Activated CD8-positive, alpha-beta memory T cell treated with anti-CD3 and anti-CD28 coated beads, Interleukin-2, amount 50 U/mL, for 24 hours (primary cell): ENCODE measurements around the gene PIGS.
A peak's percentile ranks its signal among the peaks of the same experiment; 100 is the strongest.
"Not testable (repeated sequence)": the region's sequence is repeated elsewhere in the genome, so short reads cannot be mapped to it uniquely, and the experiment has no call there.

Experiments
- DNase-seq: peaks from one replicate; pipeline ENCODE4 v3.0.0-alpha.2; 2020; ENCODE audit errors: extremely low read depth

Gene PIGS

GRCh38 chr17:28578246-28579195, 7.2 kb upstream of the PIGS start:
- DNase-seq = no peak

GRCh38 chr17:28577466-28577824, 6.1 kb upstream of the PIGS start:
- DNase-seq = no peak

DNA sequence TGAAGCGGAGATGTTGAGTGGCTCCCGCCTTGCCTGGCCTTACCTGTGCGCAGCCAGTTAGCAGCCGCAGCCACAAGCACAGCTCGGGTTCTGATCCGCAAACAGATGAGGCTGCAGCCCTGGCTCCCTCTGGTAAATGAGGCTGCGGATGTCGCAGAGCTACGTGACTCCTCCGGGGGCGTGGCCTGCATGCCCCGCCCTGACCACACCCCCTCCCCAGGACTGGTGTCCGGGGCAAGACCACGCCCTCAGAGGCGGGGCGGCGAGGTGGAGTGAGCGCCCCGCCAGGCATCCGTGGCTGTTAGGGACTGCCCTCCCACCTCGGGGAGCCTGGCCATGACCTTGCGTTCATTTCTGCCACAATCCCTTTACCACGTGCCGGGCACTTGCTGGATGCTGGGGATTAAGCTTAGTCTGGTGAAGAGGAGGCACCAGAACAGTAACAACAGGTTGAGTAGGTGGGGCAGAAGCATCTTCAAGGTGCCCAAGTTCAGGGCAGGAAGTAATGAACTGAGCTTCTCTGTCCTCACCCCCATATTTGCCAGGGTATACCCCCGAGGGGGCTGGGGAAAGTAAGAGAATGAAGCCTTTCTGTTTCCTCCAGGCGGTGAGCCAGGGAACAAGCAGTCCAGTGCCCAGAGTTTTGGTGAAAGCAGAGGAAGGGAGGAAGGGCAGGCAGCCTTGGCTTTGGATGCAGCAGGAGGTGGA, 5.6 kb upstream of the PIGS start, which contains the start of gene ALDOC:
TSS of gene ALDOC (minus strand) at position 138 of the 708 bp plus-strand sequence. CDS start 1,363 bp downstream, outside the sequence.
- peak; percentile 85 for DNase-seq

GRCh38 chr17:28576016-28576415, 4.7 kb upstream of the PIGS start:
- DNase-seq = not testable (repeated sequence)

DNA sequence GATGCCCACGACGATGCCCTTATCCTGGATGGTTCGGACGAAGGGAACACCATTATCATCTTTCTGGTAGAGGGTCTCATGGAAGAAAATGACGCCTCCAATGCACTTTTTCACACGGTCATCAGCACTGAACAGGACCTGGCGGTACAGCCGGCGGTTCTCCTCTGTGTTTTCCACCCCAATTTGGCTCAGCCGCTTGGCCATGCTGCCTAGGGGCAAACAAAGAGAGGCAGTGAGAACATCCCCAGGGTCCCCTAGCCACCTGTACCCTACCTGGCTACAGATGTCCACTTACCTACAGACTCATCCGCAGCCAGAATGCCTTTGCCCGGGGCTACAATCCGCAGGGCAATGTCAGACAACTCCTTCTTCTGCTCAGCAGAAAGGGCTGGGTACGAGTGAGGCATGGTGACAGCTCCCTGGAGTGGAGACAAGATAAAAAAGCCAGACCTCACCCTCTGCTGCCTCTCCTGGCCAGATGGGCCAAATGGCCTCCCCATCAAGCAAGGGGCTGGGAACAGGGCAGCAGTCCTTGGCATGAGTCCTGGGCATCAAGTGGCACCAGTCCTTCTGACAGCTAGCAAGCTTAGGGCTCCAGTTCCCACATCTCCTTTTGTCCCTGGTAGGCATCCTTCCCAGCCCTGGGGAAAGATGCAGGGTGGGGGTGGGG, 3.9 kb upstream of the PIGS start:
- no peak for DNase-seq

DNA sequence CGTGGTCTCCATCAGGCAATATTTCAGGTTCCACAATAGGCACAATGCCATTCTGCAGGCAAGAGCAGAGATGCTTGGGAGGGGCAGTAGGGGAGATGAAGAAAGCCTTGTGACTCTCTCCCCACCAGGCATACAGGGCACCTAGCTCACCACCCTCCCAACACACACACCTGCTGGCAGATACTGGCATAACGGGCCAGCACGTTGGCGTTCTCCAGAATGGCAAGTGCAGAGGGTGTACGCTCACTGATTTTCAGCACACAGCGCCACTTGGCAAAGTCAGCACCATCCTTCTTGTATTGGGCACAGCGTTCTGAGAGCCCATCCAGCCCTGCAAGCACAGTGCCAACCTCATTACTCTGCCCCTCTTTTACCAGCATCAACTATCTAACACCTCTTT, 3.2 kb upstream of the PIGS start:
- DNase-seq = no peak

DNA sequence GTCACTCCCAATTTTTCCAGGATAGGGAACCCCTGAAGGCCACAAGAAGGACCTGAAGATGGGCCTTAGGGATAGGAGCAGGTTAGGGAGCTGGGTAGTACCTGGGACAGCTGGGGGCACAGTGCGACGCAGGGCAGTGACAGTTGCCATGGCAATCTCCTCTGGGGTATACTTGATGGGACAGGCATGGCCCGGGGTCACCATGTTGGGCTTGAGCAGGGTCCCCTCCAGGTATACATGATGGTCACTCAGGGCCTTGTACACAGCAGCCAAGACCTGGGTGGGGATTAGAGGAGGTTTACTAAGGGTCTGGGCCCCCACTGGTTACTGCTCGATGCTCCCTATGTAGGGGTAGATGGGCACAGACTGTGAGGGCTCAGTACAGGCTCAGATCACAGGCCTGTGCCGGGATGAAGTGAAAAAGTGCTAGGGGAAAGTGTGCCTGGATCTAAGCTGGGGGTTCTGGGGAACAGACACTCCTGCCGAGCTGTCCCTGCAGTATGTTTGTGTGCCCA, 2.7 kb upstream of the PIGS start:
- DNase-seq = no peak

DNA sequence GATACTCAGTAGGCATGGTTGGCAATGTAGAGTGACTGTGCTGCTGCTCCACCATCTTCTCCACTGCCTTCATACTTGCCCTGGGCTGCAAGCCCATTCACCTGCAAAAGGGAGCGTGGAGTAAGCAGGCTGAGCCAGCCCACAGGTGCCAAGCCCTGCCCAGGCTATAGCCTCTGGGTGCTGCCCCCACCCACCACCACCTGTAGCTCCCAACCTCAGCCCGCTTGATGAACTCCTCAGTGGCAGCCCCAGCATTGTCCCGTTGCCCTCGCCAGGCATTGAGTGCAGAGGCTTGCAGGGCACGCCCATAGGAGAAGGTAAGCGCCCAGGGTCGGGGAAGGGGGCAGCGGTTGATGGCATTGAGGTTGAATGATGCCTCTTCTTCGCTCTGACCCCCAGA, 2.2 kb upstream of the PIGS start:
- no peak for DNase-seq

GRCh38 chr17:28573040-28573380, 1.7 kb upstream of the PIGS start:
- DNase-seq = no peak

- no peak for DNase-seq
Observed at GRCh38 chr17:28572259-28573039, 1.1 kb upstream of the PIGS start.

DNA sequence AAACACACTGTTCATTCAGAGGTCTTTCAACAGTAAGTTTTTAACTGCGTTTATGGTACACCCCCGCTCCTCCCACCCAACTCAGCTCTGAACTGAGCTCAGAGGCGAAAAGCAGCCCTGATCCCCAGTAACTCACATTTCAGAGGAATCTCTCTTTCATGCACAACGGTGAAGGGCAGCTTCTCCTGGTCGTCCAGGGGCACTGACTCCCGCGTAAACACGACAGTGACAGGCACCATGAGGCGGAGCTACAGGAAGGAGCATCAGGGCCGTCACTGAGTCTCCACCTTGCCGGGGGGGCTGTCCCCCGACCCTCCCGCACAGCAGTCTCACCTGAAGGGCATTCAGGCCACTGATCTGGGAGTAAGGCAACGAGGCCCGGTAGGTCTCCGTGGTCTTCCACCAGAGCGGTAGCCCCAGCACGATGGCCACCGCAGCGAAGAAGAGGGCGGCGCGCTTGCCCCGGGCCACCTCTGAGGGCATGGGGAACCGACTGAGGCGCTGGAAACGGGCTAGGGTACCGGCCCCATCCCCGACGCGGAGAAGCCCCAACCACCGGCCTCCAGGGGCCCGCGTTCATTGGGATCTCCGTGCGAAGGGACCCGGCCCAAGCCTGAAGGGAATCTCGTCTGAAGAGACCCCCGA, 486 bp downstream of the PIGS start:
- DNase-seq = no peak

DNA sequence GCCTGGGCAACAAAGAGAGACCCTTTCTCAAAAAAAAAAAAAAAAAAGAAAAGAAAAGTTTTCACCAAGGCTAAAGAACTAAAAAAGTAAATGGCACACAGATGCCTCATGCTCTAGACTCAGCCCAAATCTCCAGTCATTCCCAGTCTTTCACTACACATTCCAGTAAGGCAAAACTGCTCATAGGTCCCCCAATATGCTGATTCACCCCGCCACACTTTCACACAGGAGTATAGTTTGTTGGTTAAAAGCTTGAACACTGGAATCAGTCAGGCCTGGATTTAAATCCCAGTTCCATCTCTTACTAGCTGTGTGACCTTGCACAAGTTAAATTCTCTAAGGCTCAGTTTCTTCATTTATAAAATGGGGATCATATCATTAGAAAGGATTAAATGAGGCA, 1.9 kb downstream of the PIGS start:
- DNase-seq = no peak

DNA sequence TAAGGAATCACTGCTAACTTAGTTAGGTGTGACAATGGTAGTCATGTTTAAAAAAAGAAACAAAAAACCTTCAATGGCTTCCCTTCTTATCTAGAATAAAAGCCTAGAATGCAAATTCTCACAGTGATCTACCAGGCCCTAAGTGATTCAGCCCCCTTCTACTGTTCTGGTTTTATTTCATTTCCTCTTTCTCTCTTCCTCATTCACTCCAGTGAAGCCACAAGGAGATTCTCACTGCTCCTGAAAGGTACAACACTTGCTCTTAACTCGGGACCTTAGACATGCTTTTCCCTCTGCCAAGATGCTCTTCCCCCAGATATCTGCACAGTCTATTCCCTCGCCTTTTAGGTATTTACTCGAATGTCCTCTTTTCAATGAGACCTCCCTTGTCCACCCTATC, 3.7 kb downstream of the PIGS start:
- no peak for DNase-seq

DNA sequence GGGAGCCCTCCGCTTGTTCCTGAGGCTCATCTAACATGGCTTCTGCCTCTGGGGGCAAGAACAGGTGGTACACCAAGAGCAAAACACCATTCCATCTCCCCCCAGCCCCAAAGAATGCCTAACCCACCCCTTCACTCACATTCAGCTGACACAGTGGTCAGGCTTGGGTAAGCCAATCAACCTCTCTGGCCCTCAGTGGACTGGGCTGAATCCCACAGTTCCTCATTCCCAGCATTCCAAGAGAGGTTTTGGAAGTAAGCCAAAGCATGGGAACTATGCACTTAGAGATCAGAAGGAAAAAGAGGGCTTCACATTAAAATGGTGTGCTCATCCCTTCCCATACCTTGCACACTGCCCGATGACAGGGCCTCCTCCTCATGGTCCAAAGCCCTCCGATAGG, 7.8 kb downstream of the PIGS start:
- DNase-seq = no peak

DNA sequence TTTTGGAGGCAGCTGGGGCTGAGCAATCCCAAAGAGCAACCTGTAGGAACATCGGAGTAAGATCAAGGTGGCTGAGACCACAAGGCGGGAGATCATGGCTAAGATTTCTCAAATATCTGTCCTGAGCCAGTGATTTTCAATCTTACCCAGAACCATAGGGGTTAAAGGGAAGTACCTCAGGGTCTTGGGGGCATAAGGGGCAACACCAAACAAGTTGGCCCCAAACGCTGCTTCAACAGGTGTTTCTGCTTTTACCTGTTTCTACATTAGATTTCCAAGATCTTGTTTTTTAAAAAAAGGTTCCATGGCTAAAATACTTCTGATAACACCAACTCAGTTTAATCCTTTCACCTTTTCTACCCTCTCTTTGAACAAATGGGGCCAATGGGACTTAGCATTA, 16.3 kb downstream of the PIGS start:
- no peak for DNase-seq

GRCh38 chr17:28554565-28554964, 16.8 kb downstream of the PIGS start:
- DNase-seq = no peak

DNA sequence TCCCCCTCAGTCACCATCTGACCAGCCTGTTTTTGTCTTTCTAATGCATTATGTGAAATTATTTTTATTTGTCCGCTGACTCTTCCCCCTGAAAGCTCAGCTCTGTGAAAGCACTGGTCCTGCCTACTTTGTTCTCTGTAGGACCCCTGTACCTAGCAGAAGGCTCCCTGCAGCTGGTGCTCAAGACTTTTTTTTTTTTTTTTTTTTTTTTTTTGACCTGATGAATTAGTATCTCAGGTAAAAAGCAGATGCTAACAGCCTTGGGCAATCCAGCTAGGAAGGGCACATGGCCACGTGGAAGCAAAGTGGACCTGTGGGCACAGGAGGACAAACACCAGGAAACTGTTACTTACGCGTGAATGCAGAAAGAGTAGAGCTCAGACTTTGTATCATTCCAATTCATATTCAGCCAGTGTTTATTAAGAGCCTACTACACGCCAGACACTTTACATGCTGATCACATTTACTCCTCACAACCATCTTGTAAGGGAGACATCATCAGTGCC, 18.3 kb downstream of the PIGS start:
- no peak for DNase-seq

- DNase-seq = peak; percentile 19
Observed at GRCh38 chr17:28552176-28552999, 18.9 kb downstream of the PIGS start, which contains the start of gene UNC119. TSS of gene UNC119 (minus strand) at chr17:28552624. CDS start at chr17:28552557, 67 bp downstream.

- DNase-seq = no peak
Observed at GRCh38 chr17:28551421-28552175, 19.7 kb downstream of the PIGS start.
